WTC11 (cell line): ENCODE measurements around the gene TACC2. TPM values are rescaled to one million over a fixed set of nuclear protein-coding genes. Genes with fewer than 3 reads are reported as not detected.

Source experiments
- ATAC-seq: fragments of 200-7000 bp; cut with Tn5 transposase; 2 replicates; pipeline ENCODE4 v1.10.0; 2021; ENCODE audit warnings: mild to moderate bottlenecking, moderate library complexity
- CTCF ChIA-PET: fragments of 300-600 bp; sonication (Branson Sonifier 250); formaldehyde crosslinking; loops from one replicate; lab custom pipeline; 2021; ENCODE audit warnings: antibody characterized with exemption; lab: Charles Lee
- POLR2A ChIA-PET: fragments of 350-600 bp; sonication (Branson Sonifier 250); formaldehyde crosslinking; loops from one replicate; lab custom pipeline; 2021; ENCODE audit warnings: antibody characterized with exemption; lab: Charles Lee
- DNase-seq: peaks from one replicate; pipeline ENCODE4 v3.0.0; 2021; ENCODE audit warnings: low spot score
- H3K27ac Mint-ChIP-seq: 2 replicates; pipeline ENCODE4 v1.8.0; 2021; ENCODE audit warnings: mixed read lengths
- H3K27me3 Mint-ChIP-seq: 2 replicates; pipeline ENCODE4 v1.8.0; 2021; ENCODE audit warnings: low read depth, mild to moderate bottlenecking, moderate library complexity, mixed read lengths
- H3K36me3 Mint-ChIP-seq: 2 replicates; pipeline ENCODE4 v1.8.0; 2021; ENCODE audit warnings: mixed read lengths
- H3K4me1 Mint-ChIP-seq: 2 replicates; pipeline ENCODE4 v1.8.0; 2022; ENCODE audit warnings: mixed read lengths
- H3K4me3 Mint-ChIP-seq: 2 replicates; pipeline ENCODE4 v1.8.0; 2021; ENCODE audit warnings: mild to moderate bottlenecking, moderate library complexity, mixed read lengths
- H3K9me3 Mint-ChIP-seq: 2 replicates; pipeline ENCODE4 v1.8.0; 2021; ENCODE audit warnings: mixed read lengths
- ARID4B ChIP-seq: sonication (generic); formaldehyde crosslinking; IDR thresholded peaks from 2 replicates; pipeline ENCODE4 v1.8.0; 2023; ENCODE audit warnings: missing genetic modification reagents, mild to moderate bottlenecking, borderline replicate concordance
- ATF6 ChIP-seq: sonication (generic); formaldehyde crosslinking; IDR thresholded peaks from 2 replicates; pipeline ENCODE4 v1.8.1; 2023; ENCODE audit warnings: mild to moderate bottlenecking, missing genetic modification reagents
- CREM ChIP-seq: sonication (generic); formaldehyde crosslinking; IDR thresholded peaks from 2 replicates; pipeline ENCODE4 v1.8.1; 2022; ENCODE audit warnings: mild to moderate bottlenecking, missing genetic modification reagents, moderate library complexity
- E2F1 ChIP-seq: sonication (generic); formaldehyde crosslinking; IDR thresholded peaks from 2 replicates; pipeline ENCODE4 v1.8.0; 2022; ENCODE audit warnings: mild to moderate bottlenecking, missing genetic modification reagents
- ESRRA ChIP-seq: sonication (generic); formaldehyde crosslinking; IDR thresholded peaks from 2 replicates; pipeline ENCODE4 v1.8.1; 2022; ENCODE audit warnings: mild to moderate bottlenecking, missing genetic modification reagents, borderline replicate concordance
- HMGA2 ChIP-seq: fragments of 250-450 bp; sonication (Bioruptor Pico); IDR thresholded peaks from 2 replicates; pipeline ENCODE4 v1.4.0; 2021; ENCODE audit warnings: mild to moderate bottlenecking, moderate library complexity
- MYBL2 ChIP-seq: sonication (generic); formaldehyde crosslinking; IDR thresholded peaks from 2 replicates; pipeline ENCODE4 v1.8.1; 2023; ENCODE audit warnings: mild to moderate bottlenecking, moderate library complexity, missing genetic modification reagents
- RELA ChIP-seq: sonication (generic); formaldehyde crosslinking; IDR thresholded peaks from 2 replicates; pipeline ENCODE4 v1.8.1; 2022; ENCODE audit warnings: missing genetic modification reagents, mild to moderate bottlenecking, borderline replicate concordance
- SMAD3 ChIP-seq: sonication (generic); formaldehyde crosslinking; IDR thresholded peaks from 2 replicates; pipeline ENCODE4 v1.8.0; 2022; ENCODE audit warnings: missing genetic modification reagents, mild to moderate bottlenecking, borderline replicate concordance
- TEAD1 ChIP-seq: sonication (generic); formaldehyde crosslinking; IDR thresholded peaks from 2 replicates; pipeline ENCODE4 v1.8.0; 2022; ENCODE audit warnings: mild to moderate bottlenecking, missing genetic modification reagents
- ZNF232 ChIP-seq: sonication (generic); formaldehyde crosslinking; IDR thresholded peaks from 2 replicates; pipeline ENCODE4 v1.8.0; 2022; ENCODE audit warnings: mild to moderate bottlenecking, missing genetic modification reagents
- ZNF263 ChIP-seq: sonication (generic); formaldehyde crosslinking; IDR thresholded peaks from 2 replicates; pipeline ENCODE4 v1.8.1; 2022; ENCODE audit warnings: low read depth, mild to moderate bottlenecking, moderate library complexity, missing genetic modification reagents
- ZNF416 ChIP-seq: fragments of 250-450 bp; sonication (Bioruptor Pico); IDR thresholded peaks from 2 replicates; pipeline ENCODE4 v1.9.0; 2021; ENCODE audit warnings: mild to moderate bottlenecking, inconsistent platforms
- ZNF671 ChIP-seq: fragments of 250-450 bp; sonication (Bioruptor Pico); IDR thresholded peaks from 2 replicates; pipeline ENCODE4 v1.8.0; 2021; ENCODE audit warnings: mild to moderate bottlenecking
- total RNA-seq: library from RNA; stranded (reverse); gene quantifications from 3 replicates; pipeline ENCODE4 v1.2.3, GENCODE V29; 2021
- TF ChIP-seq, protein P1 (sequence below): sonication (generic); formaldehyde crosslinking; IDR thresholded peaks from 2 replicates; pipeline ENCODE4 v1.8.0; 2022; ENCODE audit warnings: mild to moderate bottlenecking, missing genetic modification reagents
- TF ChIP-seq, protein P2 (sequence below): sonication (generic); formaldehyde crosslinking; IDR thresholded peaks from 2 replicates; pipeline ENCODE4 v1.8.1; 2022; ENCODE audit warnings: mild to moderate bottlenecking, moderate library complexity, missing genetic modification reagents
- TF ChIP-seq, protein P3 (sequence below): fragments of 250-450 bp; sonication (Bioruptor Pico); IDR thresholded peaks from 2 replicates; pipeline ENCODE4 v2.1.2; 2022; ENCODE audit warnings: mild to moderate bottlenecking, moderate library complexity
- TF ChIP-seq, protein P4 (sequence below): sonication (generic); formaldehyde crosslinking; IDR thresholded peaks from 2 replicates; pipeline ENCODE4 v1.8.0; 2023; ENCODE audit warnings: missing genetic modification reagents
- TF ChIP-seq, protein P5 (sequence below): sonication (generic); formaldehyde crosslinking; IDR thresholded peaks from 2 replicates; pipeline ENCODE4 v1.8.0; 2023; ENCODE audit warnings: mild to moderate bottlenecking, missing genetic modification reagents

The TACC2 gene
- total RNA-seq, 1 experiment from 2014 or later, result 28.9 TPM

GRCh38 chr10:122281018-122281626 is 292.2 kb downstream of the TACC2 start:
- no peak overlapping the region for H3K4me3 Mint-ChIP-seq
- H3K27me3 Mint-ChIP-seq, result no peaks in the 10 kb centered on the region
- ChIA-PET POLR2A (no interaction called here), CTCF (interaction anchor here (0.6 to 1.1 kb wide), 2 partner anchors 12 to 18 kb away, joined by 3 read pairs; no protein-coding TSS in a partner anchor)
- DNase-seq (no peak), ATAC-seq (no peak)
- no peaks in the 10 kb centered on the region for H3K36me3 Mint-ChIP-seq
- no peak for TF ChIP-seq TEAD1
- TF ChIP-seq ZNF416 (CRISPR knock-in tag), result no peak
- TF ChIP-seq RELA (CRISPR knock-in tag), result no peak
- TF ChIP-seq MYBL2, result no peak
- TF ChIP-seq HMGA2, result no peak
- TF ChIP-seq CREM (CRISPR knock-in tag), result no peak
- TF ChIP-seq, protein P1, sequence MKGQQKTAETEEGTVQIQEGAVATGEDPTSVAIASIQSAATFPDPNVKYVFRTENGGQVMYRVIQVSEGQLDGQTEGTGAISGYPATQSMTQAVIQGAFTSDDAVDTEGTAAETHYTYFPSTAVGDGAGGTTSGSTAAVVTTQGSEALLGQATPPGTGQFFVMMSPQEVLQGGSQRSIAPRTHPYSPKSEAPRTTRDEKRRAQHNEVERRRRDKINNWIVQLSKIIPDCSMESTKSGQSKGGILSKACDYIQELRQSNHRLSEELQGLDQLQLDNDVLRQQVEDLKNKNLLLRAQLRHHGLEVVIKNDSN (CRISPR knock-in tag), result no peak
- no peak for TF ChIP-seq ARID4B (CRISPR knock-in tag)
- TF ChIP-seq, protein P2, sequence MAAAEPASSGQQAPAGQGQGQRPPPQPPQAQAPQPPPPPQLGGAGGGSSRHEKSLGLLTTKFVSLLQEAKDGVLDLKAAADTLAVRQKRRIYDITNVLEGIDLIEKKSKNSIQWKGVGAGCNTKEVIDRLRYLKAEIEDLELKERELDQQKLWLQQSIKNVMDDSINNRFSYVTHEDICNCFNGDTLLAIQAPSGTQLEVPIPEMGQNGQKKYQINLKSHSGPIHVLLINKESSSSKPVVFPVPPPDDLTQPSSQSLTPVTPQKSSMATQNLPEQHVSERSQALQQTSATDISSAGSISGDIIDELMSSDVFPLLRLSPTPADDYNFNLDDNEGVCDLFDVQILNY (CRISPR knock-in tag), result no peak
- TF ChIP-seq, protein P3, sequence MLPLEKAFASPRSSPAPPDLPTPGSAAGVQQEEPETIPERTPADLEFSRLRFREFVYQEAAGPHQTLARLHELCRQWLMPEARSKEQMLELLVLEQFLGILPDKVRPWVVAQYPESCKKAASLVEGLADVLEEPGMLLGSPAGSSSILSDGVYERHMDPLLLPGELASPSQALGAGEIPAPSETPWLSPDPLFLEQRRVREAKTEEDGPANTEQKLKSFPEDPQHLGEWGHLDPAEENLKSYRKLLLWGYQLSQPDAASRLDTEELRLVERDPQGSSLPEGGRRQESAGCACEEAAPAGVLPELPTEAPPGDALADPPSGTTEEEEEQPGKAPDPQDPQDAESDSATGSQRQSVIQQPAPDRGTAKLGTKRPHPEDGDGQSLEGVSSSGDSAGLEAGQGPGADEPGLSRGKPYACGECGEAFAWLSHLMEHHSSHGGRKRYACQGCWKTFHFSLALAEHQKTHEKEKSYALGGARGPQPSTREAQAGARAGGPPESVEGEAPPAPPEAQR (CRISPR knock-in tag), result no peak
- TF ChIP-seq, protein P4, sequence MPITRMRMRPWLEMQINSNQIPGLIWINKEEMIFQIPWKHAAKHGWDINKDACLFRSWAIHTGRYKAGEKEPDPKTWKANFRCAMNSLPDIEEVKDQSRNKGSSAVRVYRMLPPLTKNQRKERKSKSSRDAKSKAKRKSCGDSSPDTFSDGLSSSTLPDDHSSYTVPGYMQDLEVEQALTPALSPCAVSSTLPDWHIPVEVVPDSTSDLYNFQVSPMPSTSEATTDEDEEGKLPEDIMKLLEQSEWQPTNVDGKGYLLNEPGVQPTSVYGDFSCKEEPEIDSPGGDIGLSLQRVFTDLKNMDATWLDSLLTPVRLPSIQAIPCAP (CRISPR knock-in tag), result no peak
- TF ChIP-seq E2F1, result no peak
- no peak for TF ChIP-seq SMAD3
- no peak for TF ChIP-seq ZNF232 (CRISPR knock-in tag)
- no peak for TF ChIP-seq ZNF263 (CRISPR knock-in tag)
- peaks cover 8% of the 10 kb centered on the region for H3K4me1 Mint-ChIP-seq
- no peak overlapping the region for H3K27ac Mint-ChIP-seq
- peaks cover 6% of the 10 kb centered on the region for H3K9me3 Mint-ChIP-seq

- no peak for DNase-seq
- Mint-ChIP-seq H3K27me3 (no peaks in the 10 kb centered on the region), H3K4me3 (no peak overlapping the region), H3K36me3 (no peaks in the 10 kb centered on the region), H3K27ac (no peak overlapping the region), H3K4me1 (peaks cover 11% of the 10 kb centered on the region), H3K9me3 (peaks cover 2% of the 10 kb centered on the region)
- ATAC-seq, result no peak
- ChIA-PET CTCF (interaction anchor here (1.1 to 1.3 kb wide), 3 partner anchors 17 to 367 kb away, joined by 3 to 5 read pairs (median 3); no protein-coding TSS in a partner anchor), POLR2A (no interaction called here)
- TF ChIP-seq, protein P1 (CRISPR knock-in tag), result no peak
- TF ChIP-seq, protein P5, sequence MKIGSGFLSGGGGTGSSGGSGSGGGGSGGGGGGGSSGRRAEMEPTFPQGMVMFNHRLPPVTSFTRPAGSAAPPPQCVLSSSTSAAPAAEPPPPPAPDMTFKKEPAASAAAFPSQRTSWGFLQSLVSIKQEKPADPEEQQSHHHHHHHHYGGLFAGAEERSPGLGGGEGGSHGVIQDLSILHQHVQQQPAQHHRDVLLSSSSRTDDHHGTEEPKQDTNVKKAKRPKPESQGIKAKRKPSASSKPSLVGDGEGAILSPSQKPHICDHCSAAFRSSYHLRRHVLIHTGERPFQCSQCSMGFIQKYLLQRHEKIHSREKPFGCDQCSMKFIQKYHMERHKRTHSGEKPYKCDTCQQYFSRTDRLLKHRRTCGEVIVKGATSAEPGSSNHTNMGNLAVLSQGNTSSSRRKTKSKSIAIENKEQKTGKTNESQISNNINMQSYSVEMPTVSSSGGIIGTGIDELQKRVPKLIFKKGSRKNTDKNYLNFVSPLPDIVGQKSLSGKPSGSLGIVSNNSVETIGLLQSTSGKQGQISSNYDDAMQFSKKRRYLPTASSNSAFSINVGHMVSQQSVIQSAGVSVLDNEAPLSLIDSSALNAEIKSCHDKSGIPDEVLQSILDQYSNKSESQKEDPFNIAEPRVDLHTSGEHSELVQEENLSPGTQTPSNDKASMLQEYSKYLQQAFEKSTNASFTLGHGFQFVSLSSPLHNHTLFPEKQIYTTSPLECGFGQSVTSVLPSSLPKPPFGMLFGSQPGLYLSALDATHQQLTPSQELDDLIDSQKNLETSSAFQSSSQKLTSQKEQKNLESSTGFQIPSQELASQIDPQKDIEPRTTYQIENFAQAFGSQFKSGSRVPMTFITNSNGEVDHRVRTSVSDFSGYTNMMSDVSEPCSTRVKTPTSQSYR (CRISPR knock-in tag), result no peak
- no peak for TF ChIP-seq ESRRA (CRISPR knock-in tag)
- no peak for TF ChIP-seq ATF6
- TF ChIP-seq ZNF671 (CRISPR knock-in tag), result no peak
Measured at GRCh38 chr10:122281751-122282150, 292.8 kb downstream of the TACC2 start.
